Natural killer cell (primary cell): ENCODE results near the gene ISYNA1. TPM values are rescaled to one million over a fixed set of nuclear protein-coding genes. Genes with fewer than 3 reads are reported as not detected.

Experiments
- ATAC-seq, 3 donors: fragments of 150-1000 bp in 2 of 3; fragments of 200-7000 bp in 1 of 3; cut with Tn5 transposase; 1 replicate in 1 of 3; 2 replicates in 2 of 3; pipeline ENCODE4 v1.10.0; 2021; ENCODE audit warnings: mild to moderate bottlenecking in 2 of 3, moderate library complexity in 2 of 3
- DNase-seq, 2 donors: peaks; one replicate each; pipeline versions ENCODE4 v3.0.0 to v3.0.0-alpha.2; 2013 to 2021; ENCODE audit warnings: mixed read lengths in 1 of 2
- H3K27ac ChIP-seq: one replicate; pipeline ENCODE4 v1.5.1; 2013; ENCODE audit warnings: mild to moderate bottlenecking, low read length
- H3K27me3 ChIP-seq: one replicate; pipeline ENCODE4 v1.6.1; 2013; ENCODE audit warnings: low read length; ENCODE audit not compliant: control insufficient read depth, insufficient read depth
- H3K36me3 ChIP-seq: one replicate; pipeline ENCODE4 v1.6.1; 2013; ENCODE audit warnings: low read length; ENCODE audit not compliant: control insufficient read depth, insufficient read depth
- H3K4me1 ChIP-seq: one replicate; pipeline ENCODE4 v1.6.1; 2013; ENCODE audit warnings: low read length; ENCODE audit not compliant: control insufficient read depth, insufficient read depth
- H3K4me3 ChIP-seq: one replicate; pipeline ENCODE4 v1.5.1; 2013; ENCODE audit warnings: low read length
- H3K9me3 ChIP-seq: one replicate; pipeline ENCODE4 v1.6.1; 2013; ENCODE audit warnings: low read length; ENCODE audit not compliant: control insufficient read depth, insufficient read depth
- H3K27ac Mint-ChIP-seq, 2 donors: one replicate each; pipeline ENCODE4 v1.8.0; 2022; ENCODE audit warnings: mild to moderate bottlenecking in 2 of 2, mixed read lengths in 2 of 2, moderate library complexity in 1 of 2
- H3K27me3 Mint-ChIP-seq, 2 donors: one replicate each; pipeline ENCODE4 v1.8.0; 2022; ENCODE audit warnings: low read depth in 2 of 2, mixed read lengths in 2 of 2
- H3K36me3 Mint-ChIP-seq: one replicate; pipeline ENCODE4 v1.8.0; 2022; ENCODE audit warnings: mixed read lengths
- H3K4me1 Mint-ChIP-seq, 2 donors: one replicate each; pipeline ENCODE4 v1.8.0; 2022; ENCODE audit warnings: mixed read lengths in 2 of 2
- H3K4me3 Mint-ChIP-seq: one replicate; pipeline ENCODE4 v1.8.0; 2022; ENCODE audit warnings: mild to moderate bottlenecking, moderate library complexity, mixed read lengths
- H3K9me3 Mint-ChIP-seq, 2 donors: one replicate each; pipeline ENCODE4 v1.8.0; 2022; ENCODE audit warnings: mixed read lengths in 2 of 2
- CTCF ChIP-seq: fragments of 200-600 bp; IDR thresholded peaks from one replicate; pipeline ENCODE4 v1.8.0; 2022; ENCODE audit warnings: antibody characterized with exemption
- WGBS: methylation state at CpG from one replicate; pipeline ENCODE4 v1.1.7; 2013; ENCODE audit warnings: missing lambda C conversion rate; ENCODE audit not compliant: insufficient coverage; 5-methylcytosine and 5-hydroxymethylcytosine counted together
- intact Hi-C: fragments of 100-400 bp; cut with micrococcal nuclease; formaldehyde crosslinking; loops from one replicate; pipeline ENCODE4 v1.14.2; 2022
- total RNA-seq, 4 donors: library from RNA; stranded (reverse); fragments of 120-200 nt in 1 of 4; gene quantifications; one replicate each; pipeline versions ENCODE4 v1.2.3 to v1.2.4, GENCODE V29; 2013 to 2022

Gene ISYNA1
- total RNA-seq, 3 donors from 2014 or later (not counting 1 experiment from before 2014, with no cell fraction given), result 39.7 to 53.6 (median 40.1) TPM

GRCh38 chr19:18456279-18456678 is 18.3 kb upstream of the ISYNA1 start:
- H3K27me3 Mint-ChIP-seq, result no peaks in the 10 kb centered on the region
- TF ChIP-seq CTCF, result no peak
- DNase-seq, result no peak
- peak in 1 of 3 donors; percentile 20 for ATAC-seq
- WGBS, result 94% methylated on average over 4 of the region's 4 CpGs
- Histone ChIP-seq H3K4me1 (peaks cover 2% of the 10 kb centered on the region), H3K36me3 (peaks cover 44% of the 10 kb centered on the region), H3K27ac (no peak overlapping the region), H3K27me3 (no peaks in the 10 kb centered on the region), H3K4me3 (no peak overlapping the region), H3K9me3 (no peaks in the 10 kb centered on the region)
- intact Hi-C loops, result no loop called here
- no peaks in the 10 kb centered on the region for H3K36me3 Mint-ChIP-seq
- H3K4me1 Mint-ChIP-seq, result peaks cover 10 to 15% of the 10 kb centered on the region in 2 donors
- no peak overlapping the region for H3K4me3 Mint-ChIP-seq
- H3K27ac Mint-ChIP-seq, result peak overlapping the region; percentile 50 to 72
- H3K9me3 Mint-ChIP-seq, result no peaks in the 10 kb centered on the region

GRCh38 chr19:18453269-18454024 is 15.5 kb upstream of the ISYNA1 start:
- Mint-ChIP-seq H3K27ac (peak overlapping the region; percentile 12 to 17), H3K4me1 (peaks cover 10 to 23% of the 10 kb centered on the region in 2 donors), H3K4me3 (no peak overlapping the region), H3K36me3 (no peaks in the 10 kb centered on the region), H3K9me3 (no peaks in the 10 kb centered on the region), H3K27me3 (no peaks in the 10 kb centered on the region)
- intact Hi-C loops, result no loop called here
- H3K9me3 ChIP-seq, result no peaks in the 10 kb centered on the region
- no peak overlapping the region for H3K27ac ChIP-seq
- H3K4me3 ChIP-seq, result no peak overlapping the region
- 93% methylated on average over 9 of the region's 10 CpGs for WGBS
- no peaks in the 10 kb centered on the region for H3K27me3 ChIP-seq
- DNase-seq (no peak), ATAC-seq (no peak)
- peaks cover 50% of the 10 kb centered on the region for H3K36me3 ChIP-seq
- no peak for TF ChIP-seq CTCF
- H3K4me1 ChIP-seq, result peaks cover 8% of the 10 kb centered on the region

- intact Hi-C loops, result no loop called here
- WGBS, result 88% methylated on average over 3 of the region's 3 CpGs
- Histone ChIP-seq H3K27me3 (no peaks in the 10 kb centered on the region), H3K4me1 (peaks cover 8% of the 10 kb centered on the region), H3K27ac (no peak overlapping the region), H3K9me3 (no peaks in the 10 kb centered on the region), H3K36me3 (peaks cover 46% of the 10 kb centered on the region), H3K4me3 (no peak overlapping the region)
- Mint-ChIP-seq H3K4me3 (no peak overlapping the region), H3K27me3 (no peaks in the 10 kb centered on the region), H3K36me3 (no peaks in the 10 kb centered on the region), H3K4me1 (peaks cover 10 to 26% of the 10 kb centered on the region in 2 donors), H3K27ac (peak overlapping the region in 1 of 2 donors; percentile 45), H3K9me3 (no peaks in the 10 kb centered on the region)
- no peak for DNase-seq
- no peak for ATAC-seq
- TF ChIP-seq CTCF, result no peak
Measured at GRCh38 chr19:18452386-18452785, 14.5 kb upstream of the ISYNA1 start.
